ENCODE results near the gene FBXO5. TPM values are rescaled to one million over a fixed set of nuclear protein-coding genes. Genes with fewer than 3 reads are reported as not detected.

FBXO5 gene
- polyA plus RNA-seq, 3 donors from 2014 or later = 3.4 to 10.0 (median 5.7) TPM

Other genes with a start within 250 kb of the FBXO5 start
- gene VIP, start 232.2 kb downstream of the FBXO5 start, polyA plus RNA-seq = not detected
- gene MTRF1L, start 19.7 kb upstream of the FBXO5 start, polyA plus RNA-seq = 10 to 100 TPM; 10.4 to 17.6 (median 16.4) TPM
- 1 to 10 TPM in 1 of 3 donors, under 1 TPM in 1, not detected in 1; 0.82 to 3.5 TPM for gene RGS17, start 148.2 kb upstream of the FBXO5 start, polyA plus RNA-seq